ENCODE data around the gene HAUS7. TPM values are rescaled to one million over a fixed set of nuclear protein-coding genes. Genes with fewer than 3 reads are reported as not detected.

Gene HAUS7
- total and polyA plus RNA-seq, 7 donors: 15.0 to 37.8 (median 23.9) TPM

GRCh38 chrX:153414856-153415510 lies 55.4 kb downstream of the HAUS7 start:
- Histone ChIP-seq H3K27ac (peak overlapping the region; percentile 22 to 51 (median 38)), H3K4me1 (peaks cover 0 to 14% (median 5%) of the 10 kb centered on the region in 4 donors), H3K36me3 (no peaks in the 10 kb centered on the region), H3K27me3 (no peaks in the 10 kb centered on the region), H3K9me3 (no peaks in the 10 kb centered on the region), H3K4me3 (no peak overlapping the region)
- TF ChIP-seq POLR2AphosphoS5 (IDR thresholded peaks at IDR 0.05) (peak; percentile 40 to 67 (median 54)), POLR2A (IDR thresholded peaks at IDR 0.05) (no peak)
- 77 to 82% methylated on average over 9 of the region's 9 CpGs for WGBS, 2 donors
- intact Hi-C loops (cut with DNase I): no loop called here
- no peak for DNase-seq

- H3K9me3 ChIP-seq: no peaks in the 10 kb centered on the region
- no peaks in the 10 kb centered on the region for H3K27me3 ChIP-seq
- no peaks in the 10 kb centered on the region for H3K36me3 ChIP-seq
- peaks cover 0 to 14% (median 5%) of the 10 kb centered on the region in 4 donors for H3K4me1 ChIP-seq
- intact Hi-C loops (cut with DNase I): no loop called here
- no peak overlapping the region for H3K27ac ChIP-seq
- H3K4me3 ChIP-seq: no peak overlapping the region
- 92 to 94% methylated on average over 11 of the region's 11 CpGs for WGBS, 2 donors
- DNase-seq: no peak
- TF ChIP-seq CTCF (IDR thresholded peaks at IDR 0.05): no peak
- TF ChIP-seq EP300 (IDR thresholded peaks at IDR 0.05): no peak
- TF ChIP-seq POLR2A (IDR thresholded peaks at IDR 0.05): no peak
- TF ChIP-seq POLR2AphosphoS5 (IDR thresholded peaks at IDR 0.05): no peak
These were observed 56.6 kb downstream of the HAUS7 start for GRCh38 chrX:153413731-153414130.

GRCh38 chrX:153412746-153413720 lies 57.3 kb downstream of the HAUS7 start:
- DNase-seq: no peak
- Histone ChIP-seq H3K4me1 (peaks cover 0 to 14% (median 5%) of the 10 kb centered on the region in 4 donors), H3K36me3 (no peaks in the 10 kb centered on the region), H3K27me3 (no peaks in the 10 kb centered on the region), H3K27ac (peak overlapping the region in 1 of 4 donors; percentile 23), H3K4me3 (peak overlapping the region in 1 of 4 donors; percentile 60), H3K9me3 (no peaks in the 10 kb centered on the region)
- TF ChIP-seq EP300 (IDR thresholded peaks at IDR 0.05) (no peak), POLR2A (IDR thresholded peaks at IDR 0.05) (no peak), POLR2AphosphoS5 (IDR thresholded peaks at IDR 0.05) (no peak), CTCF (IDR thresholded peaks at IDR 0.05) (no peak)
- WGBS, 2 donors: 79 to 86% methylated on average over 23 of the region's 23 CpGs
- intact Hi-C loops (cut with DNase I): no loop called here

- TF ChIP-seq POLR2A (IDR thresholded peaks at IDR 0.05): no peak
- peaks cover 0 to 14% (median 5%) of the 10 kb centered on the region in 4 donors for H3K4me1 ChIP-seq
- H3K27ac ChIP-seq: peak overlapping the region in 3 of 4 donors; percentile 9 to 50 (median 23)
- H3K4me3 ChIP-seq: peak overlapping the region; percentile 43 to 60 (median 52)
- H3K9me3 ChIP-seq: no peaks in the 10 kb centered on the region
- H3K36me3 ChIP-seq: no peaks in the 10 kb centered on the region
- intact Hi-C loops (cut with DNase I): no loop called here
- WGBS, 2 donors: 51 to 55% methylated on average over 17 of the region's 17 CpGs
- H3K27me3 ChIP-seq: no peaks in the 10 kb centered on the region
- no peak for DNase-seq
These were observed 58.3 kb downstream of the HAUS7 start for GRCh38 chrX:153411988-153412574.

GRCh38 chrX:153411255-153411987 lies 59.0 kb downstream of the HAUS7 start, which contains the start of gene ZFP92:
Gene ZFP92, plus strand, starts transcription at chrX:153411472. Its CDS starts 6,851 bp downstream, at chrX:153418323.
- peak within 1 kb of the TSS; percentile 9 to 50 (median 22) for H3K27ac ChIP-seq
- DNase-seq: no peak
- intact Hi-C loops (cut with DNase I): no loop called here
- no peaks in the 10 kb centered on the region for H3K9me3 ChIP-seq
- peaks cover 0 to 14% (median 5%) of the 10 kb centered on the region in 4 donors for H3K4me1 ChIP-seq
- H3K27me3 ChIP-seq: no peaks in the 10 kb centered on the region
- H3K36me3 ChIP-seq: no peaks in the 10 kb centered on the region
- WGBS, 2 donors: 1% methylated on average over 75 of the region's 75 CpGs
- no peak for TF ChIP-seq EP300 (IDR thresholded peaks at IDR 0.05)
- no peak for TF ChIP-seq POLR2AphosphoS5 (IDR thresholded peaks at IDR 0.05)
- no peak for TF ChIP-seq POLR2A (IDR thresholded peaks at IDR 0.05)
- no peak for TF ChIP-seq CTCF (IDR thresholded peaks at IDR 0.05)
- H3K4me3 ChIP-seq: peak within 1 kb of the TSS; percentile 43 to 60 (median 52)
